GM21528 (cell line): ENCODE data around the gene MINDY4.

ENCODE experiments used
- ATAC-seq: cut with Tn5 transposase; IDR thresholded peaks from one replicate; pipeline ENCODE4 v1.9.1; 2021; ENCODE audit warnings: mild to moderate bottlenecking, moderate library complexity; ENCODE audit not compliant: unreplicated experiment, low FRiP score

The MINDY4 gene

DNA sequence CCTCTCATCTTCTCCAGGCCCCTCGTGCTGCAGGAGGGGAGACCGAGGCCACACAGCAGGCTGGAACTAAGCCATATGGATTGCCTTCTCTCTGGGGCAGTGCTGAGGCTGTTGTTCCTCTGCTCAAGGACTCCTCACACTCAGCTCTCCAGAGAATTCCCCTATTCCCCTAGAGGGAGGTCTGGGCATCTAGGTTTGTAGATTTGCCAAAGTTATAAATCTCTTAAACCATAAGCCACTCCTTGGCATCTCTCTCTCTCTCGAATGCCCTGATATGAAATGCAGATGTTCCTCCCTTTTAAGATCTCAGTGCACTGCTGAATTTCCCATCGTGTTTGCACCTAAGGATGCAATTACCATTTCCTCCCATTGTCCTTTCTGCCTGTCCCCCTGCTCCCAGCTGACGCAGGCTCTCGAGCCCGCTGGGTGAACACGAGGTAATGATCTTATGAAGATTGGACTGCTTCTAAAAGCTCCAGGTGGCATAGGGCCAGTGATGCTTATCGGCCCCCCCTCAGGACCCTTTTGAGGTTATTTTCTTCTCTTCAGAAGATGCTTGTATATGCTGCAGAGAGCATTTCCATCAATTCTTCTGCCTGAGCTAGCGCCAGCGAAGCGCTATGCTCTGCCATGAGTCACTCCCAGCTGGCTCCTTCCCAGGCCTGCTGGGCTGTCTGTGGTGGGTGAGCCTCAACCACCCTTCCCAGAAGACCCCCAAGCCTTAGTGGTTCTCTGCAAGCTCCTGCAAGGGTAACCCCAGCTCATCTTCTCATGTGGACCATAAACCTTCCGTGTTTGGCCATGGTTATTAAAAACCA is 98.8 kb downstream of the MINDY4 start:
- ATAC-seq = no peak

- ATAC-seq = no peak
Measured at GRCh38 chr7:30870821-30871518, 99.8 kb downstream of the MINDY4 start.

- ATAC-seq = no peak
Measured at GRCh38 chr7:30871655-30872054, 100.4 kb downstream of the MINDY4 start.

- no peak for ATAC-seq
Measured at GRCh38 chr7:30873207-30873606, 102.0 kb downstream of the MINDY4 start.

DNA sequence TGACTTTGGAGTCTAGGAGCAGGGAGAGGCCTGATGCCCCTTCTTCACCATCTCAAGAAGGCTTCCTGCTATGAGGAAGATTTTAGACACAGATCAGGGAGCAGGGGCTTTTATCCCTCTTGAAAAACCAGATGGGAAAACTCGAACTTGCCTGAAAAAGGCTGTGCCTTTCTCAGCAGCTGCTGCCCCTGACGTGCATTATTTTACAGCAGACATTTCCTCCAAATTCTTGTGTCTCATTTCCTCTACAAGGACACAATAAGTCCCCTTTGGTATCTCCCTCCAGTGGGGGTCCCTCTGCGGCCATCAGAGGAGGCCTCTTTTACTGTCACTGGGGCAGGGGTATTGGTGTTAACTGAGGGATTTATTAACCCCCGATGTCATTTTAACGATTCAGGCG is 102.4 kb downstream of the MINDY4 start:
- no peak for ATAC-seq

GRCh38 chr7:30874656-30875302 is 103.6 kb downstream of the MINDY4 start:
- ATAC-seq = no peak

DNA sequence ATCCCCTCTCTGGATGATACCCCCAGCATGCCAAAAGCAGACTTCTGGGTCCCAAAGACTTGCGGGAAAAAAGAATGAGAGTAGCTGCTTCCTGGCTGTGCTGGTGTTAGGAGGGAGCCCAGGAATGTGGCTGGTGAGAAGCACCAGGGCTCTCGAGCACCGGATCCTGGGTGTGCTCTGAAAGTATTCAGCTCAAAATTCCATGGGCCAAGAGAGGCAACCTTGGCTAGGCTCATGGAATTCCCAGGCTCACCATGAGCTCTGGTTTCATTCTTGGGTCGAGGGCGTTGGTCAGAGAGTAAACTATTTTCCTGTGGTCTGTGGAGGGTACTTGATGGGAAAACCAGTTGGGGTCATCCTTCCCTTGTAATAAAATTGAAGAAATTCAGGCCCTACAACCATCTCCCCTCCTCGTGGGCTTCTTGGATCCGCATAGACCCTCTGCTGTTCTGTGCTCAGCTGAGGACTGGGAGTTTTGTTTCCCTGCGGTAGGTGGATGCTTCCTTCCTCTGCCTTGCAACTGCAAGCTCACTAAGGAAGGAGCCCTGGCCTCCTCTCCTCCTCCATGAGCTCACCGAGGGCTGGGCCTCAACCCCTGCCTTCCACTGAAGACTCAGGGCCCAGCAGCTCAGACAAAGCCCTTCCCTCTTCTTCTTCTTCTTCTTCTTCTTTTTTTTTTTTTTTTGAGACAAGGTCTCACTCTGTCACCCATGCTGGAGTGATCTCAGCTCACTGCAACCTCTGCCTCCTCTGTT is 106.0 kb downstream of the MINDY4 start:
- ATAC-seq = no peak

DNA sequence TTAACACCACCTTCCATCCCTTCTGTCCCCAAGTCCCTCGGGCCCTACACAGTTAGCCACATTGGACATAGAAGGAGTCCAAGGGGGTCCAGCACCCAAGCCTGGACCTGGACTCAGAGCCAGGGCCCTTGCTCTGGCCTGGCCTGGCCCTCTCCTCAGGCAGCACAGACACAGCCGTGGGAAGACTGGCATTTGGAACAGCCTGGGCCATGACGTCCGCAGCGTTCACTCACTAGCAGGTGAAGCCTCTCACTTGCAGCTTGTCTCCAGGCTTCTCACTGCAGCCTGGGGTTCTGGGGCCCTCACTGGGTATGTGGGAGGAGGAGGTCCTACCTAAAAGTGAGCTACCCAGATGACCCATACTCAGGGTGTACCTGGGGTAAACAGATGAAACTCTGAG is 106.8 kb downstream of the MINDY4 start:
- no peak for ATAC-seq

DNA sequence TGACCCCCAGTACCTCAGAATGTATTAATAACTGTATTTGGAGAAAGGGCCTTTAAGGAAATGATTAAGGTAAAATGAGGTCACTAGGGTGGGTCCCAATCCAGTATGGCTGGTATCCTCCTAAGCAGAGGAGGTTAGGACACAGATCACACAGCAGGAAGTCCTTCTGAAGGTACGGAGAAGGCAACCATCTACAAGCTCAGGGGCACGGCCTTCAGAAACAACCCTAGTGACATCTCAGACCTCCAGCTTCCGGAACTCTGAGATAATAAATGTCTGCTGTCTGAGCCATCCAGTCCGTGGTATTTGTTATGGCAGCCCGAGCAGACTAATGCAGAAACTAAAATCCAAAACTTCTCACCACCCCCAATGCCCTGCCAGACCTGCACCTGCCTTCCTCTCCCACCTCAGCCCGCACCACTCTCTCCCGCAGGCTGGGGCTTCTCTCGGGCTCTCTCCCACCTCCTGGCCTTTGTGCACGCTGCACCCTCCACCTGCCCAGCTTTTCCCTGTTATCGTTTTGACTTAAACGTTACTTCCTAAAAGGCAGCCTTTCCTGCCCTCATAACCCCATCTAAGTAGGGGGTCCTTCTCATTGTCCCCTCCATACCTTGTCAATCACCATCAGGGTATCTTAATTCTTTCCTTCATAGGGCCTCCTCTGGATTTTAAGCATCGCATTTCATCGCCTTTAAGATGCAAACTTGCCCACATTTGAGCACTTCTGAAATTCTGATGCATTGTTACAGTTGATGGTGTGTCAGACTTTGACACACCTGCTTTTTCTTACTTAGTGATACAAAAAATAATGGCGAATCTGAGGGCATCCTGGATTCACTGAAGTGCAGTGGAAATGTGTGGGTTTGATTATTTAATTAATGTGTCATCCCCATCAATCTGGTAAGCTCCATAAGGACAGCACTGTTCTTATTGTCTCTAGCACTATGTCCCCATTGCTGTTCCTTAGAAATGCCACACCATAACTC is 108.2 kb downstream of the MINDY4 start:
- ATAC-seq = no peak

- ATAC-seq = no peak
Measured at GRCh38 chr7:30880125-30880720, 109.0 kb downstream of the MINDY4 start.

DNA sequence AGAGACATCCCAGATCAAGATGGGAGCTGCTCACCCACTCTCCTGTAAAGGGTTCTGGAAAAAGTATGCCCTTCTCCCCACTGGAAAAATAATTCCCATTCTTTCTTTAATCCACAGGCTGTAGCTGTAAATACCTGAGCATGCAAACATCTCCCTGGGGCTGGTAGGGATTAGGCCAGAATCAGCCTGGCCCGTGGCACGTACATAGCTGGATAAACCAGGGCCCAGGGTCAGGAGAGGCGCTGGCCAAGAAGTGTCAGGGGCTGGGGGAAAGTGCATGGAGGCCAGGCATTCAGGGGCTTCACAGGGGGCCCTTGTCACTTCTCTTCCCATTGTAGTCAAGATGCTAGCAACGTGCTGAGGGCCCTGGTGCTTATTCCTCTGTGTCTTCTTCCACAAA is 109.7 kb downstream of the MINDY4 start:
- no peak for ATAC-seq

DNA sequence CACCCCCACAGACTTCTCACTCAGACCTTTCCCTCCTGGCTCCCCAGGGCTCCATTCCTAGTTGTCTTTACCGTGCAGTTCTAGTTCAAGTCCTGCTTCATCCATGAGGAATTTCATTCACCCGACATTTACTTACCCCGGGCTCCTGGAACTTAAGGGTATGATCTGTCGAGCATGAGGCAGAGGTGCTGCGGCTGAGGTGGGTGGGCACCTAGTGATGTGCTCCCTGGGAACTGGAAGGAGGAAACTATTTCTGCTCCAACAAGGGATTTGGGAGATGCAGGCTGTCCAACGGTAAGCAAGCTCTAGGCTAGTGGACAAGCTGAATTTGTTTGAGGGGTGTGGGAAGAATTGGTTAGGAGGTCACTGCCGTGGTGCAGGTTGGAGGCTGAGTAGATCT is 110.2 kb downstream of the MINDY4 start:
- no peak for ATAC-seq

- ATAC-seq = no peak
Measured at GRCh38 chr7:30884881-30885280, 113.7 kb downstream of the MINDY4 start.

GRCh38 chr7:30886608-30887011 is 115.4 kb downstream of the MINDY4 start:
- ATAC-seq = no peak

- no peak for ATAC-seq
Measured at GRCh38 chr7:30887464-30887872, 116.3 kb downstream of the MINDY4 start.

DNA sequence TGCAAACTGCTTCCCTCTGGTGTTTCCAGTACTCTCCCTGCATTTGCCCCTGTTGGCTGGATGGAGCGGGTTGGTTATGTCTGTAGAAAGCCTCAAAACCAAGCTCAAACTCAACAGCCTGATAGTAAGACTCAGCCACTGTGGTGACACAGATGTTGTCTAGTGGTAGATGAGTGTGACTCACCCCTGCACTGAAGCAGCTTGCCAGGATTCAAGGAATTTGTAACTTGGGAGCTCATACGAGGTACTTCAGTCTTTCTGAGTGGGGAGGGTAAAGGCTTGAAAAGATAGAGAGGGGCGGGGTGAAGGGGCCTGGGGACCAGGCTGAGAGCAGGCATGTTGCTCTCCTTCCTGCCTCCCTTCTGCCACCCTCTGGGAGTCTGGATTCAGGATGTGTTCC is 117.5 kb downstream of the MINDY4 start:
- no peak for ATAC-seq

- ATAC-seq = no peak
Measured at GRCh38 chr7:30890226-30890625, 119.0 kb downstream of the MINDY4 start.

DNA sequence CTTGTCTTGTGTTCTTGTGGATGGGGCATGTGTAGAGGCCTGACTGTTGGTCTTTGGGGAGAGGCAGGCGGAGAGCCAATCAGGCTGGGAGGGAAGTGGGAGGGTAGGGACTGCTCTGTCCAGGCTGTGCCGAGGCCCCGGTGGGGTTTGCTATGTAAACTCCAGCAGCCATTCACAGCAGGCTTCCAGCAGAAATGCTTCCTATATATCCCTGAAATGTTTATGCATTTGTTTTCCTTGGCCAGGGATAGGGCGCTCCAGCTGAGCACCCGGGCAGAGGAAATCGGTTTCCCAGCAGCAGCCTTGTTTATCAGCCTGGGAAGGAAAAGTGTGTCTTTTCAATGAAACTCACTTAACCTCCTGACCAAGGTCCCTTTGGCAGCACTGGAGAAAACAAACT is 122.1 kb downstream of the MINDY4 start:
- ATAC-seq = no peak

GRCh38 chr7:30894009-30894408 is 122.8 kb downstream of the MINDY4 start:
- no peak for ATAC-seq
